ENCODE data around the gene PLAU.

DNA sequence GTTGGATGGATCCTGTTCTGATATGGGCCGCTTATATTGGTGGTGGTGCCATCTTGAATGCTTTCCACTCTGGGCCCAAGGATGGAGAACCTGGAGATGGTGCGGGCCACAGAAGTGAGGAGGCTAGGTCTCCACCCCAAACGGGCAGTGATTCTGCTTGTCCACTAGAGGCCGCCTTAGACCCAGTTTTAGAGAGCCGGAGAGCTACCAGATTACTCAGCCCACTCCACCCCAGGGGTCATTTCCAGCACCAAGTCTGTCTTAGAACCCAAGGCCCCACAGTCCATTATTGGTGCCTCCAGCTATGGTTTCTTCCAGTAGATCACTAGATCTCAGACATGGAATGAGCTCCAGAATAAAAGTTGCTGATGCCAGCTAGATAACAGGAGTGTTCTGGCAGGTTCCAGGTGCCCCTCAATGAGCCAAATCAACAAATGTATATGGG lies 24.8 kb upstream of the PLAU start:
- TF ChIP-seq FOXM1 (IDR thresholded peaks at IDR 0.05; ENCODE audit: borderline replicate concordance) (no peak), BHLHE40 (IDR thresholded peaks at IDR 0.05; ENCODE audit: borderline replicate concordance) (no peak), FOXA1 (IDR thresholded peaks at IDR 0.05) (no peak), TARDBP (IDR thresholded peaks at IDR 0.05) (no peak), FOXK2 (IDR thresholded peaks at IDR 0.05) (no peak), ELF4 (IDR thresholded peaks at IDR 0.05) (no peak)

Data from HEK293T (cell line).